ENCODE measurements around the gene ENO4. TPM values are rescaled to one million over a fixed set of nuclear protein-coding genes. Genes with fewer than 3 reads are reported as not detected.

Gene ENO4
- total RNA-seq, 1 experiment from 2014 or later: 0.22 TPM

GRCh38 chr10:116831790-116832189, 17.5 kb upstream of the ENO4 start:
- ChIA-PET POLR2A (no interaction called here), RAD21 (ENCODE audit: low non-redundant PET in 1 of 2, low total read pairs in 2 of 2, uncharacterized antibody in 2 of 2, unreplicated experiment in 2 of 2) (no interaction called here), CTCF (no interaction called here)
- DNase-seq (ENCODE audit: low read depth, low spot score): no peak
- Histone ChIP-seq H3K9me3 (ENCODE audit: control insufficient read depth in 1 of 2, insufficient read depth in 1 of 2, low read depth in 1 of 2, low read length in 2 of 2) (no peaks in the 10 kb centered on the region), H3K9ac (ENCODE audit: low read length) (no peak overlapping the region), H4K20me1 (ENCODE audit: insufficient read depth) (no peaks in the 10 kb centered on the region), H3K4me3 (replicated peaks in 1 of 2; ENCODE audit: low read depth in 1 of 2, low read length in 2 of 2) (no peak overlapping the region), H3K4me1 (ENCODE audit: control insufficient read depth in 1 of 2, insufficient read depth in 2 of 2, low read length in 2 of 2) (peaks cover 0 to 6% of the 10 kb centered on the region in 2 experiments; a peak in 2 of 4 replicates), H3K27me3 (ENCODE audit: insufficient read depth, low read length) (no peaks in the 10 kb centered on the region), H2AFZ (ENCODE audit: low read depth, low read length, poor library complexity, severe bottlenecking) (no peak overlapping the region), H3K36me3 (ENCODE audit: control insufficient read depth in 1 of 2, insufficient read depth in 2 of 2, low read length in 2 of 2) (0 out of 4 replicates have a peak, but pooled peaks cover 0 to 4% of the 10 kb centered on the region in 2 experiments), H3K79me2 (ENCODE audit: insufficient read depth, low read length) (no peaks in the 10 kb centered on the region), H3K4me2 (ENCODE audit: low read length) (no peak overlapping the region), H3K9me2 (ENCODE audit: insufficient read depth) (no peaks in the 10 kb centered on the region), H3K27ac (ENCODE audit: low read depth, low read length) (no peak overlapping the region)
- intact Hi-C loops (cut with micrococcal nuclease): no loop called here
- TF ChIP-seq FOSL1 (IDR thresholded peaks at IDR 0.05; ENCODE audit: low read depth) (no peak), ZNF274 (IDR thresholded peaks at IDR 0.05; ENCODE audit: low read depth, low read length) (no peak), POLR2A (IDR thresholded peaks at IDR 0.05; ENCODE audit: borderline replicate concordance, extremely low read depth, insufficient read depth, insufficient read length) (no peak), SRF (IDR thresholded peaks at IDR 0.05; ENCODE audit: low read depth) (no peak), ZFX (IDR thresholded peaks at IDR 0.05) (no peak), EGR1 (IDR thresholded peaks at IDR 0.05; ENCODE audit: low read depth) (no peak), YY1 (IDR thresholded peaks at IDR 0.05; ENCODE audit: extremely low read depth, insufficient replicate concordance, low read depth, low read length) (no peak), SP1 (IDR thresholded peaks at IDR 0.05; ENCODE audit: low read depth) (no peak), CEBPB (IDR thresholded peaks at IDR 0.05; ENCODE audit: low read depth) (no peak), POLR2AphosphoS5 (IDR thresholded peaks at IDR 0.05; ENCODE audit: low read depth, low read length) (no peak), ELF1 (IDR thresholded peaks at IDR 0.05; ENCODE audit: borderline replicate concordance, low read depth) (no peak), EZH2 (IDR thresholded peaks at IDR 0.05) (no peak), JUND (IDR thresholded peaks at IDR 0.05) (no peak), TCF7L2 (IDR thresholded peaks at IDR 0.05; ENCODE audit: borderline replicate concordance, extremely low read depth, insufficient read depth, insufficient read length) (no peak), EZH2phosphoT487 (IDR thresholded peaks at IDR 0.05; ENCODE audit: borderline replicate concordance) (no peak), ZBTB33 (IDR thresholded peaks at IDR 0.05; ENCODE audit: extremely low read depth, insufficient replicate concordance, low read length) (no peak), RAD21 (IDR thresholded peaks at IDR 0.05; ENCODE audit: low read depth) (no peak)
- TF ChIP-seq, protein P1, sequence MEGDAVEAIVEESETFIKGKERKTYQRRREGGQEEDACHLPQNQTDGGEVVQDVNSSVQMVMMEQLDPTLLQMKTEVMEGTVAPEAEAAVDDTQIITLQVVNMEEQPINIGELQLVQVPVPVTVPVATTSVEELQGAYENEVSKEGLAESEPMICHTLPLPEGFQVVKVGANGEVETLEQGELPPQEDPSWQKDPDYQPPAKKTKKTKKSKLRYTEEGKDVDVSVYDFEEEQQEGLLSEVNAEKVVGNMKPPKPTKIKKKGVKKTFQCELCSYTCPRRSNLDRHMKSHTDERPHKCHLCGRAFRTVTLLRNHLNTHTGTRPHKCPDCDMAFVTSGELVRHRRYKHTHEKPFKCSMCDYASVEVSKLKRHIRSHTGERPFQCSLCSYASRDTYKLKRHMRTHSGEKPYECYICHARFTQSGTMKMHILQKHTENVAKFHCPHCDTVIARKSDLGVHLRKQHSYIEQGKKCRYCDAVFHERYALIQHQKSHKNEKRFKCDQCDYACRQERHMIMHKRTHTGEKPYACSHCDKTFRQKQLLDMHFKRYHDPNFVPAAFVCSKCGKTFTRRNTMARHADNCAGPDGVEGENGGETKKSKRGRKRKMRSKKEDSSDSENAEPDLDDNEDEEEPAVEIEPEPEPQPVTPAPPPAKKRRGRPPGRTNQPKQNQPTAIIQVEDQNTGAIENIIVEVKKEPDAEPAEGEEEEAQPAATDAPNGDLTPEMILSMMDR (IDR thresholded peaks at IDR 0.05 in 2 of 3, conservative IDR thresholded peaks at IDR 0.05 in 1 of 3; ENCODE audit: borderline replicate concordance in 1 of 3, insufficient read depth in 1 of 3, low read depth in 2 of 3, low read length in 2 of 3): no peak
- TF ChIP-seq, protein P2, sequence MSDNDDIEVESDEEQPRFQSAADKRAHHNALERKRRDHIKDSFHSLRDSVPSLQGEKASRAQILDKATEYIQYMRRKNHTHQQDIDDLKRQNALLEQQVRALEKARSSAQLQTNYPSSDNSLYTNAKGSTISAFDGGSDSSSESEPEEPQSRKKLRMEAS (IDR thresholded peaks at IDR 0.05): no peak
- TF ChIP-seq, protein P3, sequence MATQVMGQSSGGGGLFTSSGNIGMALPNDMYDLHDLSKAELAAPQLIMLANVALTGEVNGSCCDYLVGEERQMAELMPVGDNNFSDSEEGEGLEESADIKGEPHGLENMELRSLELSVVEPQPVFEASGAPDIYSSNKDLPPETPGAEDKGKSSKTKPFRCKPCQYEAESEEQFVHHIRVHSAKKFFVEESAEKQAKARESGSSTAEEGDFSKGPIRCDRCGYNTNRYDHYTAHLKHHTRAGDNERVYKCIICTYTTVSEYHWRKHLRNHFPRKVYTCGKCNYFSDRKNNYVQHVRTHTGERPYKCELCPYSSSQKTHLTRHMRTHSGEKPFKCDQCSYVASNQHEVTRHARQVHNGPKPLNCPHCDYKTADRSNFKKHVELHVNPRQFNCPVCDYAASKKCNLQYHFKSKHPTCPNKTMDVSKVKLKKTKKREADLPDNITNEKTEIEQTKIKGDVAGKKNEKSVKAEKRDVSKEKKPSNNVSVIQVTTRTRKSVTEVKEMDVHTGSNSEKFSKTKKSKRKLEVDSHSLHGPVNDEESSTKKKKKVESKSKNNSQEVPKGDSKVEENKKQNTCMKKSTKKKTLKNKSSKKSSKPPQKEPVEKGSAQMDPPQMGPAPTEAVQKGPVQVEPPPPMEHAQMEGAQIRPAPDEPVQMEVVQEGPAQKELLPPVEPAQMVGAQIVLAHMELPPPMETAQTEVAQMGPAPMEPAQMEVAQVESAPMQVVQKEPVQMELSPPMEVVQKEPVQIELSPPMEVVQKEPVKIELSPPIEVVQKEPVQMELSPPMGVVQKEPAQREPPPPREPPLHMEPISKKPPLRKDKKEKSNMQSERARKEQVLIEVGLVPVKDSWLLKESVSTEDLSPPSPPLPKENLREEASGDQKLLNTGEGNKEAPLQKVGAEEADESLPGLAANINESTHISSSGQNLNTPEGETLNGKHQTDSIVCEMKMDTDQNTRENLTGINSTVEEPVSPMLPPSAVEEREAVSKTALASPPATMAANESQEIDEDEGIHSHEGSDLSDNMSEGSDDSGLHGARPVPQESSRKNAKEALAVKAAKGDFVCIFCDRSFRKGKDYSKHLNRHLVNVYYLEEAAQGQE (IDR thresholded peaks at IDR 0.05; ENCODE audit: low read depth): no peak
- no TSS peak for BruUV-seq (replicated peaks)
- ATAC-seq: no peak

Measured in HCT116 (cell line).